NCI-H460 (cell line): Measurements from ENCODE around the gene GCNT2. TPM values are rescaled to one million over a fixed set of nuclear protein-coding genes. Genes with fewer than 3 reads are reported as not detected.
"Not testable (repeated sequence)": the region's sequence is repeated elsewhere in the genome, so short reads cannot be mapped to it uniquely, and the experiment has no call there.

Experiments used
- DNase-seq: peaks from one replicate; pipeline ENCODE4 v3.0.0-alpha.2; 2016; ENCODE audit warnings: low read depth; ENCODE audit errors: extremely low read depth
- total RNA-seq: library from RNA; depleted of rRNA; stranded (reverse); fragments of >200 nt; shearing (Covaris generic); gene quantifications from 2 replicates; pipeline ENCODE4 v1.2.3, GENCODE V29; 2014

Gene GCNT2
- total RNA-seq, 1 experiment from 2014 or later, result 34.4 TPM

GRCh38 chr6:10513544-10513943 is 7.6 kb upstream of the GCNT2 start:
- no peak for DNase-seq

- DNase-seq, result no peak
Observed at GRCh38 chr6:10514049-10514780, 6.9 kb upstream of the GCNT2 start.

- no peak for DNase-seq
Observed at GRCh38 chr6:10516953-10517352, 4.2 kb upstream of the GCNT2 start.

GRCh38 chr6:10518557-10519407 is 2.4 kb upstream of the GCNT2 start:
- DNase-seq, result no peak

GRCh38 chr6:10519408-10519697 is 1.8 kb upstream of the GCNT2 start:
- not testable (repeated sequence) for DNase-seq

GRCh38 chr6:10520468-10520867 is 683 bp upstream of the GCNT2 start:
- DNase-seq, result no peak

- no peak for DNase-seq
Observed at GRCh38 chr6:10522929-10523573, 1.9 kb downstream of the GCNT2 start.

- DNase-seq, result peak; percentile 67
Observed at GRCh38 chr6:10526156-10526555, 5.0 kb downstream of the GCNT2 start.

- no peak for DNase-seq
Observed at GRCh38 chr6:10528158-10528981, 7.2 kb downstream of the GCNT2 start.

GRCh38 chr6:10529231-10529801 is 8.2 kb downstream of the GCNT2 start:
- DNase-seq, result no peak

GRCh38 chr6:10529828-10530374 is 8.8 kb downstream of the GCNT2 start:
- DNase-seq, result not testable (repeated sequence)

- no peak for DNase-seq
Observed at GRCh38 chr6:10531503-10531902, 10.4 kb downstream of the GCNT2 start.

GRCh38 chr6:10531942-10532341 is 10.8 kb downstream of the GCNT2 start:
- DNase-seq, result no peak

GRCh38 chr6:10532392-10532791 is 11.2 kb downstream of the GCNT2 start:
- no peak for DNase-seq

- DNase-seq, result no peak
Observed at GRCh38 chr6:10534419-10534762, 13.2 kb downstream of the GCNT2 start.

- DNase-seq, result no peak
Observed at GRCh38 chr6:10535193-10535592, 14.0 kb downstream of the GCNT2 start.

- DNase-seq, result no peak
Observed at GRCh38 chr6:10537726-10538125, 16.6 kb downstream of the GCNT2 start.

GRCh38 chr6:10540073-10540746 is 19.1 kb downstream of the GCNT2 start:
- no peak for DNase-seq

GRCh38 chr6:10541591-10541990 is 20.4 kb downstream of the GCNT2 start:
- no peak for DNase-seq

GRCh38 chr6:10542213-10542612 is 21.1 kb downstream of the GCNT2 start:
- no peak for DNase-seq
